ENCODE data around the gene TENM3. TPM values are rescaled to one million over a fixed set of nuclear protein-coding genes. Genes with fewer than 3 reads are reported as not detected.
A peak's percentile ranks its signal among the peaks of the same experiment; 100 is the strongest.

Gene TENM3
- total RNA-seq, 1 experiment from 2014 or later: 71.0 TPM

DNA sequence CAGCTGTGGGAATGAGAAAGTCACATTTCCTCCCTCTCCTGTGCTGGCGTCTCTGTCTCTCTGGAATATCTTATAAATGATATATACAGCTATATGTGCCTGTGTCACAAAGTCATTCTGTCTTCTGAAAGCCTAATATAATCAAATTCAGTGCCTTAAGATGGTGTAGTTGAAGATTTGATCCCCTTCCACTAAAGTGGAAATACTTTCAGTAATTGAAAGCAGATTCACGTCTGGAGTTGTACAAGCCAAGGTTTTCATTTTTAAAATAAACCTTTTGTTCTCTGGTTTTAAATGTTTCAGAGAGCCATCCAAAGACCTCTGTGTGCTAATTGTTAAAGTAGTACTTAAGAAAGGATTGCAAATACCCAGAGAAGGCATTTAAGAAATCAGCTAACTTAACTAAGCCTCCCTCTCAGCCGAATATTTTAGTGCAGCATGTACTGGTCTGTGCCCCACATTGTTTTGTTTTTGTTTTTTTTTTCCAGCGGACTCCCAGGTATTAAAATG, 206.8 kb downstream of the TENM3 start:
- peaks cover 55% of the 10 kb centered on the region for H3K4me1 Mint-ChIP-seq

DNA sequence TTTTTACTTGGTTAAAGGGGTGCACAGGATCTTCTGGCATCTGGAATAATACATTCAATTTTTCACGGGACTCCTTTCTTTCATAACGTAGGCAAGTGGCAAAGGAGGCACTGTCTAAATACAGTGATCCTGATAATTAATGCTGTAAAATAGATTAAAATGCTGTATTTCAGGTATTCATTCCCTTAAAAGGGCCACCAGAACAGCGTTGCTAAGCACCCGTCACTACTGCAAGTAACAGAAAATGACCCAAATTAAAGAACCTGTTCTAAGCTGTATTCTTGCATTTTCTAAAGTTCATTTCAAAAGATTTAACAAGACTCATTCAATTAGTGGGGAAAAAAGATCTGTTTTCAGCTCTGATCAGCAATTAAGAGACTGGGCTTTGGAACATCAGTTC, 208.2 kb downstream of the TENM3 start:
- TF ChIP-seq GABPB1 (CRISPR knock-in tag; IDR thresholded peaks at IDR 0.05) (no peak), NFE2L1 (CRISPR knock-in tag; IDR thresholded peaks at IDR 0.05) (no peak), KAT7 (CRISPR knock-in tag; IDR thresholded peaks at IDR 0.05; ENCODE audit: borderline replicate concordance) (no peak), ELF4 (CRISPR knock-in tag; IDR thresholded peaks at IDR 0.05; ENCODE audit: low read depth) (no peak), RORB (CRISPR knock-in tag; IDR thresholded peaks at IDR 0.05) (no peak), SMAD4 (CRISPR knock-in tag; IDR thresholded peaks at IDR 0.05) (no peak), ETV6 (CRISPR knock-in tag; IDR thresholded peaks at IDR 0.05) (no peak), PRRX2 (CRISPR knock-in tag; IDR thresholded peaks at IDR 0.05) (no peak), NFYB (CRISPR knock-in tag; conservative IDR thresholded peaks at IDR 0.05; ENCODE audit: low read depth) (no peak)
- TF ChIP-seq, protein P1, sequence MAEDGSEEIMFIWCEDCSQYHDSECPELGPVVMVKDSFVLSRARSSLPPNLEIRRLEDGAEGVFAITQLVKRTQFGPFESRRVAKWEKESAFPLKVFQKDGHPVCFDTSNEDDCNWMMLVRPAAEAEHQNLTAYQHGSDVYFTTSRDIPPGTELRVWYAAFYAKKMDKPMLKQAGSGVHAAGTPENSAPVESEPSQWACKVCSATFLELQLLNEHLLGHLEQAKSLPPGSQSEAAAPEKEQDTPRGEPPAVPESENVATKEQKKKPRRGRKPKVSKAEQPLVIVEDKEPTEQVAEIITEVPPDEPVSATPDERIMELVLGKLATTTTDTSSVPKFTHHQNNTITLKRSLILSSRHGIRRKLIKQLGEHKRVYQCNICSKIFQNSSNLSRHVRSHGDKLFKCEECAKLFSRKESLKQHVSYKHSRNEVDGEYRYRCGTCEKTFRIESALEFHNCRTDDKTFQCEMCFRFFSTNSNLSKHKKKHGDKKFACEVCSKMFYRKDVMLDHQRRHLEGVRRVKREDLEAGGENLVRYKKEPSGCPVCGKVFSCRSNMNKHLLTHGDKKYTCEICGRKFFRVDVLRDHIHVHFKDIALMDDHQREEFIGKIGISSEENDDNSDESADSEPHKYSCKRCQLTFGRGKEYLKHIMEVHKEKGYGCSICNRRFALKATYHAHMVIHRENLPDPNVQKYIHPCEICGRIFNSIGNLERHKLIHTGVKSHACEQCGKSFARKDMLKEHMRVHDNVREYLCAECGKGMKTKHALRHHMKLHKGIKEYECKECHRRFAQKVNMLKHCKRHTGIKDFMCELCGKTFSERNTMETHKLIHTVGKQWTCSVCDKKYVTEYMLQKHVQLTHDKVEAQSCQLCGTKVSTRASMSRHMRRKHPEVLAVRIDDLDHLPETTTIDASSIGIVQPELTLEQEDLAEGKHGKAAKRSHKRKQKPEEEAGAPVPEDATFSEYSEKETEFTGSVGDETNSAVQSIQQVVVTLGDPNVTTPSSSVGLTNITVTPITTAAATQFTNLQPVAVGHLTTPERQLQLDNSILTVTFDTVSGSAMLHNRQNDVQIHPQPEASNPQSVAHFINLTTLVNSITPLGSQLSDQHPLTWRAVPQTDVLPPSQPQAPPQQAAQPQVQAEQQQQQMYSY (CRISPR knock-in tag; IDR thresholded peaks at IDR 0.05): no peak
- TF ChIP-seq, protein P2, sequence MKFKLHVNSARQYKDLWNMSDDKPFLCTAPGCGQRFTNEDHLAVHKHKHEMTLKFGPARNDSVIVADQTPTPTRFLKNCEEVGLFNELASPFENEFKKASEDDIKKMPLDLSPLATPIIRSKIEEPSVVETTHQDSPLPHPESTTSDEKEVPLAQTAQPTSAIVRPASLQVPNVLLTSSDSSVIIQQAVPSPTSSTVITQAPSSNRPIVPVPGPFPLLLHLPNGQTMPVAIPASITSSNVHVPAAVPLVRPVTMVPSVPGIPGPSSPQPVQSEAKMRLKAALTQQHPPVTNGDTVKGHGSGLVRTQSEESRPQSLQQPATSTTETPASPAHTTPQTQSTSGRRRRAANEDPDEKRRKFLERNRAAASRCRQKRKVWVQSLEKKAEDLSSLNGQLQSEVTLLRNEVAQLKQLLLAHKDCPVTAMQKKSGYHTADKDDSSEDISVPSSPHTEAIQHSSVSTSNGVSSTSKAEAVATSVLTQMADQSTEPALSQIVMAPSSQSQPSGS (CRISPR knock-in tag; IDR thresholded peaks at IDR 0.05; ENCODE audit: borderline replicate concordance, low read depth): no peak
- H3K4me3 Mint-ChIP-seq: peak overlapping the region; percentile 46
- CTCF ChIA-PET: no interaction called here
- no peak for ATAC-seq
- DNase-seq (ENCODE audit: low spot score): no peak
- POLR2A ChIA-PET: no interaction called here
- H3K36me3 Mint-ChIP-seq: no peaks in the 10 kb centered on the region
- no peak overlapping the region for H3K27ac Mint-ChIP-seq
- H3K27me3 Mint-ChIP-seq (ENCODE audit: low read depth): peaks cover 8% of the 10 kb centered on the region
- H3K9me3 Mint-ChIP-seq: no peaks in the 10 kb centered on the region
- peaks cover 68% of the 10 kb centered on the region for H3K4me1 Mint-ChIP-seq

More for the DNA sequence above, 206.8 kb downstream of the TENM3 start:
- Mint-ChIP-seq H3K4me3 (peak overlapping the region; percentile 89), H3K27me3 (ENCODE audit: low read depth) (peaks cover 8% of the 10 kb centered on the region), H3K36me3 (no peaks in the 10 kb centered on the region), H3K27ac (peak overlapping the region; percentile 82), H3K9me3 (no peaks in the 10 kb centered on the region)
- ATAC-seq: no peak
- ChIA-PET POLR2A (no interaction called here), CTCF (no interaction called here)
- TF ChIP-seq TCF7 (CRISPR knock-in tag; IDR thresholded peaks at IDR 0.05; ENCODE audit: low read depth) (no peak), ETV6 (CRISPR knock-in tag; IDR thresholded peaks at IDR 0.05) (no peak), NFYB (CRISPR knock-in tag; conservative IDR thresholded peaks at IDR 0.05; ENCODE audit: low read depth) (no peak), ESRRA (CRISPR knock-in tag; IDR thresholded peaks at IDR 0.05; ENCODE audit: borderline replicate concordance) (no peak)
- TF ChIP-seq, protein P3, sequence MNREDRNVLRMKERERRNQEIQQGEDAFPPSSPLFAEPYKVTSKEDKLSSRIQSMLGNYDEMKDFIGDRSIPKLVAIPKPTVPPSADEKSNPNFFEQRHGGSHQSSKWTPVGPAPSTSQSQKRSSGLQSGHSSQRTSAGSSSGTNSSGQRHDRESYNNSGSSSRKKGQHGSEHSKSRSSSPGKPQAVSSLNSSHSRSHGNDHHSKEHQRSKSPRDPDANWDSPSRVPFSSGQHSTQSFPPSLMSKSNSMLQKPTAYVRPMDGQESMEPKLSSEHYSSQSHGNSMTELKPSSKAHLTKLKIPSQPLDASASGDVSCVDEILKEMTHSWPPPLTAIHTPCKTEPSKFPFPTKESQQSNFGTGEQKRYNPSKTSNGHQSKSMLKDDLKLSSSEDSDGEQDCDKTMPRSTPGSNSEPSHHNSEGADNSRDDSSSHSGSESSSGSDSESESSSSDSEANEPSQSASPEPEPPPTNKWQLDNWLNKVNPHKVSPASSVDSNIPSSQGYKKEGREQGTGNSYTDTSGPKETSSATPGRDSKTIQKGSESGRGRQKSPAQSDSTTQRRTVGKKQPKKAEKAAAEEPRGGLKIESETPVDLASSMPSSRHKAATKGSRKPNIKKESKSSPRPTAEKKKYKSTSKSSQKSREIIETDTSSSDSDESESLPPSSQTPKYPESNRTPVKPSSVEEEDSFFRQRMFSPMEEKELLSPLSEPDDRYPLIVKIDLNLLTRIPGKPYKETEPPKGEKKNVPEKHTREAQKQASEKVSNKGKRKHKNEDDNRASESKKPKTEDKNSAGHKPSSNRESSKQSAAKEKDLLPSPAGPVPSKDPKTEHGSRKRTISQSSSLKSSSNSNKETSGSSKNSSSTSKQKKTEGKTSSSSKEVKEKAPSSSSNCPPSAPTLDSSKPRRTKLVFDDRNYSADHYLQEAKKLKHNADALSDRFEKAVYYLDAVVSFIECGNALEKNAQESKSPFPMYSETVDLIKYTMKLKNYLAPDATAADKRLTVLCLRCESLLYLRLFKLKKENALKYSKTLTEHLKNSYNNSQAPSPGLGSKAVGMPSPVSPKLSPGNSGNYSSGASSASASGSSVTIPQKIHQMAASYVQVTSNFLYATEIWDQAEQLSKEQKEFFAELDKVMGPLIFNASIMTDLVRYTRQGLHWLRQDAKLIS (CRISPR knock-in tag; IDR thresholded peaks at IDR 0.05; ENCODE audit: borderline replicate concordance): no peak
- TF ChIP-seq, protein P4, sequence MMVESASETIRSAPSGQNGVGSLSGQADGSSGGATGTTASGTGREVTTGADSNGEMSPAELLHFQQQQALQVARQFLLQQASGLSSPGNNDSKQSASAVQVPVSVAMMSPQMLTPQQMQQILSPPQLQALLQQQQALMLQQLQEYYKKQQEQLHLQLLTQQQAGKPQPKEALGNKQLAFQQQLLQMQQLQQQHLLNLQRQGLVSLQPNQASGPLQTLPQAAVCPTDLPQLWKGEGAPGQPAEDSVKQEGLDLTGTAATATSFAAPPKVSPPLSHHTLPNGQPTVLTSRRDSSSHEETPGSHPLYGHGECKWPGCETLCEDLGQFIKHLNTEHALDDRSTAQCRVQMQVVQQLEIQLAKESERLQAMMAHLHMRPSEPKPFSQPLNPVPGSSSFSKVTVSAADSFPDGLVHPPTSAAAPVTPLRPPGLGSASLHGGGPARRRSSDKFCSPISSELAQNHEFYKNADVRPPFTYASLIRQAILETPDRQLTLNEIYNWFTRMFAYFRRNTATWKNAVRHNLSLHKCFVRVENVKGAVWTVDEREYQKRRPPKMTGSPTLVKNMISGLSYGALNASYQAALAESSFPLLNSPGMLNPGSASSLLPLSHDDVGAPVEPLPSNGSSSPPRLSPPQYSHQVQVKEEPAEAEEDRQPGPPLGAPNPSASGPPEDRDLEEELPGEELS (CRISPR knock-in tag; IDR thresholded peaks at IDR 0.05): no peak
- DNase-seq (ENCODE audit: low spot score): no peak
